Mesendoderm (in vitro differentiated cells): Measurements from ENCODE around the gene ANKRD50.

Experiments
- DNase-seq: peaks from one replicate; pipeline ENCODE4 v3.0.0; 2013
- H2AK5ac ChIP-seq: 2 replicates; pipeline ENCODE4 v1.6.1; 2013; ENCODE audit warnings: low read length, inconsistent platforms
- H2BK120ac ChIP-seq: 2 replicates; pipeline ENCODE4 v1.6.1; 2013; ENCODE audit warnings: low read depth, mild to moderate bottlenecking, low read length, moderate library complexity, mixed read lengths
- H2BK15ac ChIP-seq: replicated peaks from 2 replicates; pipeline ENCODE4 v1.6.1; 2013; ENCODE audit warnings: low read depth, mild to moderate bottlenecking, moderate library complexity
- H2BK5ac ChIP-seq: 2 replicates; pipeline ENCODE4 v1.6.1; 2013; ENCODE audit warnings: low read length, inconsistent platforms
- H3K18ac ChIP-seq: 2 replicates; pipeline ENCODE4 v1.6.1; 2013; ENCODE audit warnings: mild to moderate bottlenecking, low read length, mixed read lengths
- H3K23ac ChIP-seq: one replicate; pipeline ENCODE4 v1.6.1; 2013; ENCODE audit warnings: low read length
- H3K27ac ChIP-seq: 2 replicates; pipeline ENCODE4 v1.5.1; 2013; ENCODE audit warnings: low read depth, mild to moderate bottlenecking, inconsistent platforms, low read length, moderate library complexity
- H3K27me3 ChIP-seq: 2 replicates; pipeline ENCODE4 v1.6.1; 2013; ENCODE audit warnings: low read length, control low read depth, mild to moderate bottlenecking, inconsistent platforms; ENCODE audit not compliant: insufficient read depth, poor library complexity
- H3K36me3 ChIP-seq: 2 replicates; pipeline ENCODE4 v1.6.1; 2013; ENCODE audit warnings: low read length, inconsistent platforms; ENCODE audit not compliant: control insufficient read depth, insufficient read depth
- H3K4ac ChIP-seq: one replicate; pipeline ENCODE4 v1.6.1; 2013; ENCODE audit warnings: low read depth, mild to moderate bottlenecking, low read length, moderate library complexity
- H3K4me1 ChIP-seq: 2 replicates; pipeline ENCODE4 v1.6.1; 2013; ENCODE audit warnings: low read depth, low read length, inconsistent platforms; ENCODE audit not compliant: control insufficient read depth
- H3K4me2 ChIP-seq: 2 replicates; pipeline ENCODE4 v1.6.1; 2013; ENCODE audit warnings: low read length
- H3K4me3 ChIP-seq: 2 replicates; pipeline ENCODE4 v1.5.1; 2013; ENCODE audit warnings: mild to moderate bottlenecking, low read length
- H3K56ac ChIP-seq: one replicate; pipeline ENCODE4 v1.6.1; 2013; ENCODE audit warnings: low read length
- H3K79me1 ChIP-seq: 2 replicates; pipeline ENCODE4 v1.6.1; 2013; ENCODE audit warnings: low read length, inconsistent platforms
- H3K79me2 ChIP-seq: 2 replicates; pipeline ENCODE4 v1.6.1; 2013; ENCODE audit warnings: mild to moderate bottlenecking, low read length; ENCODE audit not compliant: control insufficient read depth, insufficient read depth
- H3K9ac ChIP-seq: 2 replicates; pipeline ENCODE4 v1.6.1; 2013; ENCODE audit warnings: low read length, inconsistent platforms
- H4K5ac ChIP-seq: one replicate; pipeline ENCODE4 v1.6.1; 2013; ENCODE audit warnings: low read length
- H4K8ac ChIP-seq: one replicate; pipeline ENCODE4 v1.6.1; 2013; ENCODE audit warnings: low read depth, mild to moderate bottlenecking, control low read depth, low read length, moderate library complexity
- WGBS: extraction: QIAGEN DNeasy Blood & Tissue Kit; methylation state at CpG from one replicate; pipeline ENCODE4 v1.1.7; 2013; ENCODE audit warnings: low lambda C conversion rate, missing lambda C conversion rate; ENCODE audit not compliant: insufficient coverage; ENCODE audit errors: extremely low coverage; 5-methylcytosine and 5-hydroxymethylcytosine counted together

Gene ANKRD50

DNA sequence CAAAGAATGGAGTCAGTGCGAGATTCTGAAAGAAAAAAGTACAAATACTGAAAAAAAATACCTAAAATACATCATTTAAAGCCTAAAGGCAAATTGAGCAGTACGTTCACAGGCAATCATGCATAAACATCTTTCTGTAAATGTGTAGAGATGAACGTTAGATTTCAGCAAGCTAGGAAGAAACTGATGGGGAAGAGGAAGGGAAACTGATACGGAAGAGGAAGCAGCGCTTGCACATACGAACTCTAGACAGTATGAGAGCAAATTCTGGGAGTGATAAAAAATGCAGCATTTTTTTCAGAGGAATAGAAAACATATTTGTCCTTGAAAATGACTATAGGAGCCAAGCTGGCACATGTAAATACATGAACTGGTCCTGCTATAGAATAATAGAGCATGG lies 9.4 kb downstream of the ANKRD50 start:
- no peak overlapping the region for H3K4me3 ChIP-seq
- H3K79me2 ChIP-seq, result peaks cover 18% of the 10 kb centered on the region
- H3K36me3 ChIP-seq, result no peaks in the 10 kb centered on the region
- DNase-seq, result no peak
- H3K27ac ChIP-seq, result no peak overlapping the region
- no peak overlapping the region for H2BK120ac ChIP-seq
- no peaks in the 10 kb centered on the region for H3K4me1 ChIP-seq
- no peak overlapping the region for H2BK5ac ChIP-seq
- H2AK5ac ChIP-seq, result no peak overlapping the region
- H3K4me2 ChIP-seq, result no peak overlapping the region
- H4K8ac ChIP-seq, result no peak overlapping the region
- H2BK15ac ChIP-seq, result no peak overlapping the region
- no peak overlapping the region for H3K23ac ChIP-seq
- H3K27me3 ChIP-seq, result no peaks in the 10 kb centered on the region
- no peak overlapping the region for H3K56ac ChIP-seq
- H3K4ac ChIP-seq, result no peak overlapping the region
- H3K79me1 ChIP-seq, result peaks cover 7% of the 10 kb centered on the region
- no peak overlapping the region for H4K5ac ChIP-seq
- WGBS, result no CpG with 5 or more reads among the region's 6 CpGs
- no peak overlapping the region for H3K9ac ChIP-seq
- H3K18ac ChIP-seq, result no peak overlapping the region

GRCh38 chr4:124697441-124697840 lies 15.1 kb downstream of the ANKRD50 start:
- WGBS, result no CpG with 5 or more reads among the region's 2 CpGs
- no peak for DNase-seq

DNA sequence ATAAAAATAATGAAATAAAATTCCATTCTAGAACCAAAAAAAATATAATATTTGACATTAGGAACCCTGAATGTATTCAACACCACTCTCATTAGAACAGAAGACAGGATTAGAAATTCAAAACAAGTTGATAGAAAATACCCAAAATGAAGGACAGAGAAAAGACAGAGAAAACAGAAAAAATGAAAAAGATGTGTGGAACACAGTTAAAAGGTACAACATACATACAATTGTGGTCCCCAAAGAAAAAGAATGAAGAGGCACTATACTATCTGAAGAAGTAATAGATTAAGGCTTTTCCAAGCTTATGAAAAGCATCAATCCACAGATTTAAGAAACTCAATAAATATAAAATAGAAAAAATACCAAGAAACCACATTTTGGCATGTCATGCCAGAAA lies 16.4 kb downstream of the ANKRD50 start:
- Histone ChIP-seq H3K56ac (no peak overlapping the region), H3K79me2 (peaks cover 22% of the 10 kb centered on the region), H3K27me3 (no peaks in the 10 kb centered on the region), H3K23ac (no peak overlapping the region), H2BK15ac (no peak overlapping the region), H3K79me1 (peaks cover 4% of the 10 kb centered on the region), H3K9ac (no peak overlapping the region), H2BK5ac (no peak overlapping the region), H3K36me3 (no peaks in the 10 kb centered on the region), H3K27ac (no peak overlapping the region), H4K8ac (no peak overlapping the region), H4K5ac (no peak overlapping the region), H3K4me1 (peaks cover 5% of the 10 kb centered on the region), H2BK120ac (no peak overlapping the region), H3K4me3 (no peak overlapping the region), H3K4ac (no peak overlapping the region), H3K4me2 (no peak overlapping the region), H2AK5ac (no peak overlapping the region), H3K18ac (no peak overlapping the region)
- no peak for DNase-seq

More at GRCh38 chr4:124697441-124697840, 15.1 kb downstream of the ANKRD50 start:
- Histone ChIP-seq H2BK120ac (no peak overlapping the region), H3K36me3 (no peaks in the 10 kb centered on the region), H4K5ac (no peak overlapping the region), H3K27me3 (no peaks in the 10 kb centered on the region), H3K27ac (no peak overlapping the region), H2AK5ac (no peak overlapping the region), H3K79me2 (peaks cover 20% of the 10 kb centered on the region), H2BK15ac (no peak overlapping the region), H3K4me1 (peaks cover 5% of the 10 kb centered on the region), H3K4me2 (no peak overlapping the region), H3K9ac (no peak overlapping the region), H3K4ac (no peak overlapping the region), H3K79me1 (peaks cover 4% of the 10 kb centered on the region), H3K18ac (no peak overlapping the region), H3K4me3 (no peak overlapping the region), H4K8ac (no peak overlapping the region), H2BK5ac (no peak overlapping the region), H3K23ac (no peak overlapping the region), H3K56ac (no peak overlapping the region)

- Histone ChIP-seq H3K23ac (no peak overlapping the region), H2BK15ac (no peak overlapping the region), H3K79me2 (peaks cover 18% of the 10 kb centered on the region), H2BK120ac (no peak overlapping the region), H2BK5ac (no peak overlapping the region), H3K18ac (peak overlapping the region; percentile 84), H3K9ac (no peak overlapping the region), H2AK5ac (no peak overlapping the region), H3K79me1 (peaks cover 2% of the 10 kb centered on the region), H3K27me3 (no peaks in the 10 kb centered on the region), H4K5ac (no peak overlapping the region), H3K4ac (no peak overlapping the region), H3K56ac (peak overlapping the region; percentile 12), H3K27ac (no peak overlapping the region), H3K4me1 (peaks cover 5% of the 10 kb centered on the region), H3K36me3 (no peaks in the 10 kb centered on the region), H4K8ac (no peak overlapping the region), H3K4me2 (no peak overlapping the region), H3K4me3 (no peak overlapping the region)
- WGBS, result no CpG with 5 or more reads among the region's 6 CpGs
- peak; percentile 51 for DNase-seq
Measured at GRCh38 chr4:124694946-124695598, 17.5 kb downstream of the ANKRD50 start.

- H2BK15ac ChIP-seq, result no peak overlapping the region
- peaks cover 20% of the 10 kb centered on the region for H3K79me2 ChIP-seq
- no peak overlapping the region for H2AK5ac ChIP-seq
- no peak overlapping the region for H2BK5ac ChIP-seq
- H3K27me3 ChIP-seq, result no peaks in the 10 kb centered on the region
- peak; percentile 14 for DNase-seq
- H3K79me1 ChIP-seq, result peaks cover 2% of the 10 kb centered on the region
- H3K4ac ChIP-seq, result no peak overlapping the region
- peak overlapping the region; percentile 60 for H3K18ac ChIP-seq
- H3K4me1 ChIP-seq, result peaks cover 5% of the 10 kb centered on the region
- H3K56ac ChIP-seq, result no peak overlapping the region
- no peak overlapping the region for H4K8ac ChIP-seq
- H3K9ac ChIP-seq, result no peak overlapping the region
- no peak overlapping the region for H3K4me3 ChIP-seq
- no peaks in the 10 kb centered on the region for H3K36me3 ChIP-seq
- no peak overlapping the region for H3K4me2 ChIP-seq
- H3K27ac ChIP-seq, result no peak overlapping the region
- no peak overlapping the region for H4K5ac ChIP-seq
- H2BK120ac ChIP-seq, result no peak overlapping the region
- H3K23ac ChIP-seq, result no peak overlapping the region
Measured at GRCh38 chr4:124694306-124694705, 18.2 kb downstream of the ANKRD50 start.

- no peak overlapping the region for H3K27ac ChIP-seq
Measured at GRCh38 chr4:124691801-124692200, 20.7 kb downstream of the ANKRD50 start.

More at GRCh38 chr4:124691801-124692200, 20.7 kb downstream of the ANKRD50 start:
- H3K4me2 ChIP-seq, result no peak overlapping the region
- no peak overlapping the region for H3K9ac ChIP-seq
- H3K18ac ChIP-seq, result no peak overlapping the region
- H3K36me3 ChIP-seq, result no peaks in the 10 kb centered on the region
- peaks cover 9% of the 10 kb centered on the region for H3K79me1 ChIP-seq
- H3K56ac ChIP-seq, result no peak overlapping the region
- no peak overlapping the region for H2BK120ac ChIP-seq
- H4K5ac ChIP-seq, result no peak overlapping the region
- H3K27me3 ChIP-seq, result no peaks in the 10 kb centered on the region
- H2AK5ac ChIP-seq, result no peak overlapping the region
- H2BK15ac ChIP-seq, result no peak overlapping the region
- H3K4ac ChIP-seq, result no peak overlapping the region
- H4K8ac ChIP-seq, result no peak overlapping the region
- no peak for DNase-seq
- WGBS, result no CpG with 5 or more reads among the region's 2 CpGs
- H2BK5ac ChIP-seq, result no peak overlapping the region
- peaks cover 5% of the 10 kb centered on the region for H3K4me1 ChIP-seq
- no peak overlapping the region for H3K23ac ChIP-seq
- H3K4me3 ChIP-seq, result no peak overlapping the region
- peaks cover 21% of the 10 kb centered on the region for H3K79me2 ChIP-seq
